NCI-H2227 (cell line): ENCODE data around the gene RNF14.

Experiments
- DNase-seq: peaks from one replicate; lab custom pipeline; 2025; ENCODE audit not compliant: unreplicated experiment; lab: John Stamatoyannopoulos, UW

Gene RNF14

GRCh38 chr5:141947316-141947715 is 21.6 kb upstream of the RNF14 start:
- DNase-seq, result no peak

DNA sequence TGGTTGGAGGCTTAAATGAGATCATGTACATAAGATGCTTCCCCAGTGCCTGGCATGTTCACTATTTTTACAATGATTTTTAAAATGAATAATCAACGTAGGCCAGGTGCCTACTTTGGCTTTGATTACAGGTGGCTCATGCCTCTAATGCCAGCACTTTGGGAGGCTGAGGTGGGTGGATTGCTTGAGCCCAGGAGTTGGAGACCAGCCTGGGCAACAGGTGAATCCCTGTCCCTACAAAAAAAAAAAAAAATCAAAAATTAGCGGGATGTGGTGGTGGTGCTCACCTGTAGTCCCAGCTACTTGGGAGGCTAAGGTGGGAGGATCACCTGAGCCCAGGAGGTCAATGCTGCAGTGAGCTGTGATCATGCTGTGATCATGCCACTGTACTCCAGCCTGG is 20.1 kb upstream of the RNF14 start:
- DNase-seq, result no peak

GRCh38 chr5:141949511-141949910 is 19.4 kb upstream of the RNF14 start:
- no peak for DNase-seq

DNA sequence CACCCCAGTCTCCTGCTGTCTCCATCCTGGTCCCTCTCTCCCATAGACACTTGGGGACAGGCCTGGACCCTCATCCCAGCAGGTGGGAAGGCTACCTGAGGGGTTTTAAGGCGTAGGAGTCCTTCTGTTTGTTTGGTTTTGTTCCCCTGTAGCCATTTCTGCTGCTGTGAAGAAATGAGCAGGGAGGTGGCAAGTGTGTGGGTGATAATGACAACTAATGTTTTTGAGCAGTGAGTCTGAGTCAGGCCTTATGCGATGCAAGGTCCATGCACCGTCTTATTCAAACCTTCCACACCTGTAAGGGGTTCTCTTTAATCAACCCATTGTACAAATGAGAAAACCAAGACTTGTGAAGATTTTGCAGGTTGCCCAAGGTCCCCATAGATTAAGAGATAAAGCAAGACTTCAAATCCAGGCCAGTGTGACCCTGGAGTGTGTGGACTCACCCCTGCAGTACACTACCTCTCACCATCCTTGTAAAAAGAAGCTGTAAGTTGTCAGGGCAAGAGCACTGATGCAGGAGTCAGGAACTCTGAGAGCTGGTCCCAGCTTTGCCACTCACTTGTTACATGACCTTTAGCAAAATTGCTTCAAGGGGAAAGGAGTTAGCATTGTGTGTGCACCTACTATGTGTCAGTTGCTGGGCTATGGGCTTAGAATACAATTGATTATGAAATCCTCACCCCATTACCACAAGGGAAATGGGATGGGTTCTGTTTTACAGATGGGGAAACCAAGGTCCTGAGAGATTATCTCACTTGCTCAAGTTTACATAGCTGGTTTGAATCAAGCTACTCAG is 18.5 kb upstream of the RNF14 start:
- no peak for DNase-seq

DNA sequence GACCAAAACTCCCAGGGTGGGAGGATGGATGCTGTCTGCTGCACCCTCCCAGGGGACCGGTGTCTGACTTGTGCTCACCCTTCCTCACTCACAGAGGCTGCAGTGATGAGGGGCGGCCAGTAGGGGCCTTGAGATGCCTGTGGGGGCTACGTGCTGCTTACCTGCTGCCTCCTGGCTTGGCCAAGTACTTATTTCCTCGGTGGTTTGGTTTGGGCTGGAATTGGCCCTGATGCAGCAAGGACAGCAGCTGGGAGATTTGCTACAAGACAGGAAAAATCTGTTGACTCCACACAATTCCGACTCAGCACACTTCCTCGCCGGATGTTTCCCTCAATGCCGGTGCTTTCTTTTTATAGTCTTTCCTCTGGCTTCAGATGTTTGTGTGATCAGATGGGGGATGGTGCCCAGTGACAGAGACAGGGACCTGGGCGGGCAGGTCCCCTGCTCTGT is 17.5 kb upstream of the RNF14 start:
- peak; percentile 17 for DNase-seq

DNA sequence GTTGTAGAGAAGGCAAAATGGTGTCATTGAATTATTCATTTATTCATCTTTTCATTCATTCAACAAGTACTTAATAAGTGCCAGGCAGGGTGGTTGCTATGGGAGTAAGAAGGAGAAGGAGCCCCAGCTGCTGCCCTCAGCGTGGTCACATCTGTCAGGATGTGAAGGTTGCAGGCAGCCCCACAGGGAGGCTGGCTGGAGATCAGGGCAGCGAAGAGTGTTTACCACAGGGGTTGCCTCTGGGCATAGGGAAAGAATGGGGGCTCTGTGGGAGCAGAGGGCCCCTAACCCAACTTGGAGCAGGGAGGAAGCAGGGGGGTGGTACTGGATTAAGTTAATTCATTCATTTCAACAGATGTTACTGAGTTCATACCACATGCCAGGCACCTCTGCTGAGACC is 16.9 kb upstream of the RNF14 start:
- DNase-seq, result no peak

GRCh38 chr5:141954194-141954593 is 14.7 kb upstream of the RNF14 start:
- DNase-seq, result no peak

DNA sequence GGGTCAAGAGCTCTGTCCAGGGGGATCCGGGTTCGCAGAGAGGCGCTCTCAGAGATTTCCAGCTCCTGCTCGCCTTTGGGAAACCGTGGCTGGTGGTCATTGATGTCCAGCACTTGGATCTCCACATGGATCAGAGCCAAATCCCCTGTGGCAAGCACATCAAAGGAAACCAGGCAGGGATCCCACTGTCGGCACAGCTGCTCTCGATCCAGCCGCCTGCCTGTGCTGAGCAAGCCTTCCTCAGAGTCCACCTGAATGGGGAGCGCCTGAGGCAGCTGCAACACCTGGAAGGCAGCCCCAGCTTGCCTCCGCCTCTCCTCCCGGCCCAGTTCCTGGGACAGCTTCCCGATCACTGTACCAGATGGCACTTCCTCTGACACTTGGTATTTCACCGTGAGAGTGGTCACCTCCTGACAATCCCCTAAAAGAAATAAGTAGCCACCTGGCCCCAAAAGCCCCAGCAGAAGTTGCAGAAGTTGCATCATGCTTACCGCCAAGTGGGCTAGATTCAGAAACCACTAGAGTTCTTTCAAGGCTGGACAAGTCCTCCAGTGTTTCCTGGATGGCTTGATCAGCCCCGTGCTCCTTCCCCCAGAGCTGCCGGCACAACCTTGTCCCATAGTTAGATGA is 11.4 kb upstream of the RNF14 start:
- DNase-seq, result no peak

DNA sequence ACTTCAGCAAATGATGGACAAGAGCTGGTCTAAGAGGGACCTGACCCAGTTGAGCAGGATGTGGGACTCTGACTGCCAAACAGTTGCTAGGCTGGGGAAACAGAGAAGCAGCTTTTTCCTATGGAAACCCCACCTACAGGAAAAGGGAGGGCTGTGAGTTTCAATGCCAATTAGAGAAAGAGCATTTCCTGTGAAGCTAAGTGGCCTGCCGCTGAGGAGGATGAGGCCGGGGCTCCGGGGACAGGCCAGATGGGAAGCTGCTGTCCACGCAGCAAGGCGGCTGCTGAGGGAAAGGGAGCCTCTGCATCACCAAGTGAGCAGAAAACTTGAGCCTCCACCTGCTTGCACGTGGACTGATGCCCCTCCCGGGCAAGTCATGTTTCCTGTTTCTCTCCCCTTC is 10.8 kb upstream of the RNF14 start, which contains the start of gene PCDH12:
PCDH12 (minus strand) TSS at position 90 of the 400 bp plus-strand sequence. CDS start 351 bp downstream, outside the sequence.
- DNase-seq, result peak; percentile 16

GRCh38 chr5:141958546-141959172 is 10.2 kb upstream of the RNF14 start:
- DNase-seq, result no peak

- no peak for DNase-seq
Observed at GRCh38 chr5:141960018-141960417, 8.9 kb upstream of the RNF14 start.

GRCh38 chr5:141960449-141961323 is 8.2 kb upstream of the RNF14 start:
- DNase-seq, result peak; percentile 88

- no peak for DNase-seq
Observed at GRCh38 chr5:141961466-141961865, 7.4 kb upstream of the RNF14 start.

DNA sequence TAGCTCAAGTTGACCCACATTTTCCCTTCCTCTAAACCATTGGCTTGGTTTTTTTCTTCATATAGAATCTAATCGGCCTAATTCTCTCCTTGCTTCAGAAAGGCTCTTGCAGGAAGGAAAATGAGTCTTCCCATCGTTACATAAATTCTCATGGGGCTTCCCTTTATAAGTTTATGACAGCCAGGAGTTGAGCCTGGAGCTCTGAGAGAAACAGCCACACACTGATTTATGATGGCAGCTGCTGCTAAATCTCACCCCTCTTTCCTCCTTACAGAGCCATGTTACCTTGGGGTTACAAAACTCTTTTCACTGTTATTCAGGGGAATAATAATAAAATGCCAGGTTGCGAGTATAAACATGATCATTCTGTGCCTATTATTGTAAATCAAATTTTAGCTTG is 5.2 kb upstream of the RNF14 start:
- no peak for DNase-seq

GRCh38 chr5:141965071-141965470 is 3.8 kb upstream of the RNF14 start:
- no peak for DNase-seq

DNA sequence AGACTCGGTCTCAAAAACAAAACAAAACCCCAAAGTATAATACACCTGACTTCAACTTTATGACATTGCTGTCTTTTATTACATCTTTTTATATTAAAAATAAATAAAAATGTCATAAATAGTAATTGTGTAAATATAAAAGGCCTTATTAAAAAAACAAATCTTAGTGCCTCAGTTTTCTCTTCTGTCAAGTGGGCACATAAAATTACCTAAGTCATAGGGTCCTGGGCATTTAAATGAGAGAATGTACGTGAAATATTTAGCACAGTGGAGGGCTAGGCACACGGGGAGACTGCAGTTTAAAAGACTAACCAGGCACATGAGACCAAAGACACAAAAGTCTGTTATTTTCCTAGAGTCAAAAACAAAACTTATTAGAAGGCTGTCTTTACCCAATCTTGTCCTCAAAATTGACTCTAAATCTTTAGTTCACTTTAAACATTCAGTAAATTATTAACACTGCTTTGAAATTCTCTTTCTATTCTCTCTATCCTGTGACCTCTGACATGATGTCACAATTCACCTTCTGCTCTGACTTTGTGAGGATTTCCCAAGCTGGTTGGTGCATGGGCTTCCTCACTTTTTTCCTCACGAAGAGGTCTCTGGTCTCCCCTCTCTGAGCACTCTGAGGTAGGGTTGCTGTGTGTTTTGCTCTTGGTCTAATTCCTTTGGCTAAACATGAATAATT is 2.5 kb upstream of the RNF14 start:
- no peak for DNase-seq

GRCh38 chr5:141966963-141967333 is 2.0 kb upstream of the RNF14 start:
- DNase-seq, result no peak

GRCh38 chr5:141969783-141970771 is 1.2 kb downstream of the RNF14 start:
- DNase-seq, result no peak

DNA sequence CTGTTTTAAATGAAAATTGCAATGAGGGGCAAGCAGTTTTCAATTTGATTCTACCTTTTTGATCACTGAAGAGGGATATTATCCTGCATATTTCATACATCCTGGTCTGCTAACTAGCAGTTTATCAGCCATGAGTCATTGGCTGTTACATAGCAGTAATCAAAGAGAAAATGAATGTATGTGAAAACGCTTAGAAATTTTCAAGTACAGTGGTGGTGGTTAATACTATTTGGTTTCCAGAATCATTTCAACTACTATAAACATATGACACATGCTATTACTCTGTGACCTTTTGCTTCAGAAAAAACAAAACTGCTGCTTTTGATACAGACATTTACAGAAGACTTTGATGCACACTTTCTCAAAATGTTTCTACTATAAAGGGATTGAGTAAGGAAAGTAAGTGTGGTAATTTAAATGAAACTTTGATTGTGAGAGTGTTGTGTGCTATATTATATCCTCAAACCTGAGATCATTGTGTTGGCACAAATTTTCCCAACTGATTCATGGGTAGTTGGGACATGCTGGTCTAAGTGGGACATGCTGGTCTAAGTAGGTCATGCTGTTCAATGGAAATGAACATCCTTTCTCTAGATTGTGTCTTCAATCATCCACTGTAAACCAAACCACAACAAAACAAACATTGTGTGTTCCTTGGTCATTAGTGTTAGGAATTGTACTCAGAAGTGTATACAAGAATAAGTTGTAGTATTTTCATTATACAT is 5.1 kb downstream of the RNF14 start:
- no peak for DNase-seq
